B cell (primary cell): ENCODE results near the gene B3GAT3. TPM values are rescaled to one million over a fixed set of nuclear protein-coding genes. Genes with fewer than 3 reads are reported as not detected.

Experiments
- ATAC-seq: fragments of 200-7000 bp; cut with Tn5 transposase; one replicate; pipeline ENCODE4 v1.10.0; 2021; ENCODE audit warnings: low read depth, mild to moderate bottlenecking, moderate number of reproducible peaks, moderate library complexity
- CTCF ChIA-PET: fragments of 350-600 bp; sonication (Branson Sonifier 250); formaldehyde crosslinking; loops from one replicate; lab custom pipeline; 2021; ENCODE audit warnings: antibody characterized with exemption, inconsistent platforms; lab: Charles Lee
- POLR2A ChIA-PET: fragments of 350-600 bp; sonication (Branson Sonifier 250); formaldehyde crosslinking; loops from one replicate; lab custom pipeline; 2021; ENCODE audit warnings: antibody characterized with exemption; lab: Charles Lee
- DNase-seq: peaks from one replicate; pipeline ENCODE4 v3.0.0; 2013
- H2AFZ ChIP-seq: 2 replicates; pipeline ENCODE4 v1.6.1; 2012; ENCODE audit warnings: mild to moderate bottlenecking, low read depth, low read length; ENCODE audit not compliant: insufficient read depth, poor library complexity, severe bottlenecking
- H3K27ac ChIP-seq, 2 donors: 1 replicate in 1 of 2; 2 replicates in 1 of 2; pipeline ENCODE4 v1.5.1; 2012 to 2013; ENCODE audit warnings: low read length in 2 of 2, mild to moderate bottlenecking in 2 of 2, moderate library complexity in 1 of 2
- H3K27me3 ChIP-seq, 4 experiments: fragments of 200-600 bp in 1 of 4; sonication (generic) in 1 of 4; replicated peaks in 1 of 4; 1 replicate in 2 of 4; 2 replicates in 2 of 4; pipeline versions ENCODE4 v1.6.1 to v1.7.0; 2013 to 2016; ENCODE audit warnings: low read length in 3 of 4, mild to moderate bottlenecking in 2 of 4, mixed read lengths in 1 of 4, moderate library complexity in 1 of 4; ENCODE audit not compliant: insufficient read depth in 4 of 4, control insufficient read depth in 3 of 4; ENCODE audit errors: control extremely low read depth in 1 of 4
- H3K36me3 ChIP-seq, 2 experiments: replicated peaks in 1 of 2; 1 replicate in 1 of 2; 2 replicates in 1 of 2; pipeline versions ENCODE4 v1.6.1 to v1.7.1; 2013; ENCODE audit warnings: low read length in 1 of 2; ENCODE audit not compliant: insufficient read depth in 2 of 2, control insufficient read depth in 1 of 2; ENCODE audit errors: control extremely low read depth in 1 of 2, extremely low read depth in 1 of 2
- H3K4me1 ChIP-seq, 2 donors: fragments of 200-600 bp in 1 of 2; sonication (generic) in 1 of 2; 1 replicate in 1 of 2; 2 replicates in 1 of 2; pipeline versions ENCODE4 v1.5.1 to v1.6.1; 2013 to 2017; ENCODE audit warnings: low read length in 2 of 2; ENCODE audit not compliant: control insufficient read depth in 2 of 2, insufficient read depth in 2 of 2
- H3K4me2 ChIP-seq: replicated peaks from 2 replicates; pipeline ENCODE3; 2012; ENCODE audit warnings: mild to moderate bottlenecking, low read depth, low read length; ENCODE audit not compliant: poor library complexity, severe bottlenecking
- H3K4me3 ChIP-seq, 5 experiments: fragments of 200-600 bp in 1 of 5; sonication (generic) in 1 of 5; 1 replicate in 3 of 5; 2 replicates in 2 of 5; pipeline versions ENCODE4 v1.5.1 to v1.7.0; 2011 to 2016; ENCODE audit warnings: low read length in 4 of 5, mild to moderate bottlenecking in 4 of 5, low read depth in 2 of 5, control low read depth in 1 of 5, moderate library complexity in 1 of 5; ENCODE audit not compliant: insufficient read depth in 1 of 5; ENCODE audit errors: control extremely low read depth in 1 of 5, extremely low read depth in 1 of 5
- H3K79me2 ChIP-seq: fragments of 200-600 bp; sonication (generic); one replicate; pipeline ENCODE4 v1.6.0; 2016; ENCODE audit warnings: low read length; ENCODE audit not compliant: control insufficient read depth, insufficient read depth
- H3K9ac ChIP-seq: fragments of 200-600 bp; sonication (generic); 2 replicates; pipeline ENCODE4 v1.6.1; 2017; ENCODE audit warnings: mild to moderate bottlenecking, low read length, moderate library complexity
- H3K9me3 ChIP-seq, 3 donors: one replicate each; pipeline versions ENCODE4 v1.6.1 to v1.7.1; 2013; ENCODE audit warnings: low read length in 2 of 3; ENCODE audit not compliant: control insufficient read depth in 2 of 3, insufficient read depth in 1 of 3; ENCODE audit errors: control extremely low read depth in 1 of 3
- H4K20me1 ChIP-seq: 2 replicates; pipeline ENCODE4 v1.6.0; 2012; ENCODE audit warnings: mild to moderate bottlenecking, low read length; ENCODE audit not compliant: insufficient read depth, control insufficient read depth, poor library complexity, severe bottlenecking
- H3K27ac Mint-ChIP-seq: one replicate; pipeline ENCODE4 v1.8.0; 2021; ENCODE audit warnings: mixed read lengths
- H3K27me3 Mint-ChIP-seq: one replicate; pipeline ENCODE4 v1.8.0; 2021; ENCODE audit warnings: mixed read lengths
- H3K4me1 Mint-ChIP-seq: one replicate; pipeline ENCODE4 v1.8.0; 2021; ENCODE audit warnings: mixed read lengths
- H3K4me3 Mint-ChIP-seq: one replicate; pipeline ENCODE4 v1.8.0; 2021; ENCODE audit warnings: mixed read lengths
- H3K9me3 Mint-ChIP-seq: one replicate; pipeline ENCODE4 v1.8.0; 2022; ENCODE audit warnings: mixed read lengths; ENCODE audit not compliant: insufficient read depth
- EZH2 ChIP-seq: IDR thresholded peaks from 2 replicates; pipeline ENCODE4 v1.6.1; 2012; ENCODE audit warnings: borderline replicate concordance, low read depth, mild to moderate bottlenecking, moderate library complexity, low read length; ENCODE audit not compliant: insufficient read depth, poor library complexity, severe bottlenecking
- whole genome bisulfite sequencing: methylation state at CpG from one replicate; pipeline ENCODE4 v1.1.5; 2013; ENCODE audit warnings: missing lambda C conversion rate; ENCODE audit not compliant: insufficient coverage; 5-methylcytosine and 5-hydroxymethylcytosine counted together
- intact Hi-C: fragments of 100-400 bp; cut with micrococcal nuclease; formaldehyde crosslinking; loops from one replicate; pipeline ENCODE4 v1.10.0; 2022
- polyA plus RNA-seq: library from polyadenylated mRNA; depleted of rRNA; stranded (reverse); fragments of >200 nt; gene quantifications from 2 replicates; pipeline ENCODE4 v1.2.3, GENCODE V29; 2012
- total RNA-seq, 2 donors: library from RNA; stranded (reverse); fragments of 120-200 nt in 1 of 2; gene quantifications; 1 replicate in 1 of 2; 2 replicates in 1 of 2; pipeline versions ENCODE4 v1.2.3 to v1.2.4, GENCODE V29; 2013 to 2022
- TF ChIP-seq, protein P1 (sequence below): fragments of 200-600 bp; IDR thresholded peaks from one replicate; pipeline ENCODE4 v1.8.0; 2022; ENCODE audit warnings: antibody characterized with exemption, mild to moderate bottlenecking

Gene B3GAT3
- total and polyA plus RNA-seq, 2 donors (not counting 1 experiment from before 2014, with no cell fraction given), result 66.6 to 89.3 TPM

DNA sequence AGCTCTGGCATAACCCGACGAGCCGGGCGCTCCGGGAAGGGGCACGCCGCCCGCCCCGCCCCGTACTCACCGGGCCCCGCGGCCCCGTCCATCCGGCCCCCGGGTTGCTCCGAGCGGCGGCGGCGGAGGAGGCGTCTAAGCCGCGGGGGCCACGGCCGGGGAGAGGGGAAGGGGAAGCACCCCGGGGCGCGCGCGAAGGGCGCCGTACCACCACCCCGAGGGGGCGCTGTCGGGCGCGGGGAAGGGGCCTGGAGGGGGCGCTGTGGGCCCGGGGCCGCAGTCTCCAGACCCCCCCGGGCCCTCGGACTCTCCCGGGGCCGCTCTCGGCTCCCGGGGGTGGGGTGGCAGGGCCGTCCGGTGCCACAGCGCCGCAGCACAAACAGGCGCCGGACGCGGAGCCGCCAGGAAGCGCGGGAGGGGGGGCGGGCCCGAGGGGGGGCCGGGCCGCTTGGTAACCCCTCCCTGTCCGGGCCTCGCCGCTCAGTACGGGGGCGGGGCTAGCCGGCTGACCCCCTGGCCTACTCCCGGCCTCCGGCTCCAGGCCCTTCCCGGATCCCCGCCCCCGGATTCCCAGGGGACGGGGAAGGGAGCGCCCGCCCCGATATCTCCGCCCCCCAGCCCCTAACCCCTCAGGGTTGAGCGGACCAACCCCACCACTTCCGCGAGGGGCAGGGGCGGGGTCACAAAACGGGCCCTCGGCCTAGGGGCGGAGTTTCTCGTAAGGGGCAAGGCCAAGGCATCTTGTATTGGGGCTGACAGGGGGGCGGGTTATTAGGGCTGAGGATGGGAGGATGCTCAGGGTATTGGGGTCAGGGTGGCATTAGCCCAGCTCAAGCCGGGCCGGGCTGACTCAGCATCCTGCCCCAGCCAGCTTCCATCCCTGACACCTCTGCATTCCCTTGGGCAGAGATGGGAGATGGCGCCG, 9.2 kb downstream of the B3GAT3 start, which contains the start of the genes EML3 and ROM1:
EML3 (minus strand) TSS at position 410 of the 925 bp plus-strand sequence; CDS start at position 92, 318 bp downstream.
ROM1 (plus strand) TSS at position 892 of the 925 bp plus-strand sequence; CDS start at position 917, 25 bp downstream.
- TF ChIP-seq, protein P1, sequence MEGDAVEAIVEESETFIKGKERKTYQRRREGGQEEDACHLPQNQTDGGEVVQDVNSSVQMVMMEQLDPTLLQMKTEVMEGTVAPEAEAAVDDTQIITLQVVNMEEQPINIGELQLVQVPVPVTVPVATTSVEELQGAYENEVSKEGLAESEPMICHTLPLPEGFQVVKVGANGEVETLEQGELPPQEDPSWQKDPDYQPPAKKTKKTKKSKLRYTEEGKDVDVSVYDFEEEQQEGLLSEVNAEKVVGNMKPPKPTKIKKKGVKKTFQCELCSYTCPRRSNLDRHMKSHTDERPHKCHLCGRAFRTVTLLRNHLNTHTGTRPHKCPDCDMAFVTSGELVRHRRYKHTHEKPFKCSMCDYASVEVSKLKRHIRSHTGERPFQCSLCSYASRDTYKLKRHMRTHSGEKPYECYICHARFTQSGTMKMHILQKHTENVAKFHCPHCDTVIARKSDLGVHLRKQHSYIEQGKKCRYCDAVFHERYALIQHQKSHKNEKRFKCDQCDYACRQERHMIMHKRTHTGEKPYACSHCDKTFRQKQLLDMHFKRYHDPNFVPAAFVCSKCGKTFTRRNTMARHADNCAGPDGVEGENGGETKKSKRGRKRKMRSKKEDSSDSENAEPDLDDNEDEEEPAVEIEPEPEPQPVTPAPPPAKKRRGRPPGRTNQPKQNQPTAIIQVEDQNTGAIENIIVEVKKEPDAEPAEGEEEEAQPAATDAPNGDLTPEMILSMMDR, result peak; percentile 99
- no peak for TF ChIP-seq EZH2
- H3K9me3 Mint-ChIP-seq, result no peaks in the 10 kb centered on the region
- intact Hi-C loops, result loop anchor here (1.0 to 2.0 kb wide), 7 partner anchors 10 to 114 kb away; partner anchors contain the start of genes C11orf98, CSKMT, GANAB and HNRNPUL2
- Histone ChIP-seq H3K4me1 (peaks cover 10 to 25% of the 10 kb centered on the region in 2 donors), H3K36me3 (peaks cover 0 to 38% of the 10 kb centered on the region in 2 experiments), H3K27ac (peak within 1 kb of the TSS; percentile 76 to 96), H3K4me3 (peak within 1 kb of the TSS; percentile 70 to 84 (median 75)), H4K20me1 (peaks cover 11% of the 10 kb centered on the region), H3K9me3 (no peaks in the 10 kb centered on the region), H3K79me2 (peaks cover 61% of the 10 kb centered on the region), H3K9ac (peak within 1 kb of the TSS; percentile 74), H3K4me2 (peak within 1 kb of the TSS; percentile 90), H3K27me3 (no peaks in the 10 kb centered on the region), H2AFZ (peak within 1 kb of the TSS; percentile 90)
- H3K4me3 Mint-ChIP-seq, result peak within 1 kb of the TSS; percentile 97
- 4% methylated on average over 76 of the region's 91 CpGs for WGBS
- ChIA-PET POLR2A (interaction anchor here (1.0 to 2.7 kb wide), 7 partner anchors 11 to 229 kb away, joined by 3 to 16 read pairs (median 3); partner anchors contain the start of genes MTA2, TUT1, UBXN1 and ZBTB3), CTCF (interaction anchor here (0.8 to 3.7 kb wide), 12 partner anchors 9 to 82 kb away, joined by 3 to 32 read pairs (median 4); partner anchors contain the start of genes B3GAT3, C11orf98, CSKMT and EEF1G)
- no peaks in the 10 kb centered on the region for H3K27me3 Mint-ChIP-seq
- DNase-seq (peak; percentile 92), ATAC-seq (peak; percentile 79)
- peak within 1 kb of the TSS; percentile 99 for H3K27ac Mint-ChIP-seq
- peaks cover 25% of the 10 kb centered on the region for H3K4me1 Mint-ChIP-seq
